HepG2 (cell line): ENCODE measurements around the gene ZNF8. TPM values are rescaled to one million over a fixed set of nuclear protein-coding genes. Genes with fewer than 3 reads are reported as not detected.

Experiments
- HOMEZ ChIP-seq: IDR thresholded peaks from 2 replicates; pipeline ENCODE4 v1.6.1; 2016; ENCODE audit warnings: low read depth
- KLF9 ChIP-seq: IDR thresholded peaks from 2 replicates; pipeline ENCODE4 v1.6.1; 2016; ENCODE audit warnings: low read depth
- SRY ChIP-seq: sonication (generic); formaldehyde crosslinking; IDR thresholded peaks from 2 replicates; pipeline ENCODE4 v1.8.0; 2022; ENCODE audit warnings: mild to moderate bottlenecking, missing genetic modification reagents
- ZBTB33 ChIP-seq: sonication (generic); formaldehyde crosslinking; IDR thresholded peaks from 2 replicates; pipeline ENCODE4 v1.4.0; 2020; ENCODE audit warnings: missing genetic modification reagents
- ZBTB38 ChIP-seq: sonication (generic); formaldehyde crosslinking; IDR thresholded peaks from 2 replicates; pipeline ENCODE4 v1.5.1; 2020; ENCODE audit warnings: mild to moderate bottlenecking, missing genetic modification reagents
- ZNF407 ChIP-seq: sonication (generic); formaldehyde crosslinking; IDR thresholded peaks from one replicate; pipeline ENCODE4 v1.5.1; 2020; ENCODE audit warnings: mild to moderate bottlenecking, missing genetic modification reagents; ENCODE audit errors: not compliant biosample characterization
- ZNF484 ChIP-seq: sonication (generic); formaldehyde crosslinking; IDR thresholded peaks from 2 replicates; pipeline ENCODE4 v1.5.1; 2020; ENCODE audit warnings: mild to moderate bottlenecking, low read depth, missing genetic modification reagents, borderline replicate concordance
- polyA plus RNA-seq, 8 experiments: library from polyadenylated mRNA; depleted of rRNA in 3 of 8; stranded (reverse) in 7 of 8; unstranded in 1 of 8; fragments of >200 nt; fragmentation: Illumina TruSeq in 4 of 8; extraction: Trizol in 4 of 8; gene quantifications; 2 replicates each; pipeline versions ENCODE4 v1.2.1 to v1.2.3, GENCODE V29; 2011 to 2016; ENCODE audit warnings: low read depth in 4 of 8, missing spikeins in 1 of 8, mixed read lengths in 1 of 8; ENCODE audit not compliant: insufficient read depth in 1 of 8
- total RNA-seq, 5 experiments: library from RNA; depleted of rRNA; stranded (reverse); fragments of >200 nt; fragmentation: Illumina TruSeq; extraction: Trizol; gene quantifications; 2 replicates each; pipeline ENCODE4 v1.2.3, GENCODE V29; 2016; ENCODE audit warnings: low read depth in 1 of 5
- TF ChIP-seq, protein P1 (sequence below): sonication (generic); formaldehyde crosslinking; IDR thresholded peaks from 2 replicates; pipeline ENCODE4 v1.4.0; 2020; ENCODE audit warnings: mild to moderate bottlenecking, missing genetic modification reagents, borderline replicate concordance
- TF ChIP-seq, protein P2 (sequence below): sonication (generic); formaldehyde crosslinking; IDR thresholded peaks from 2 replicates; pipeline ENCODE4 v1.4.0; 2020; ENCODE audit warnings: mild to moderate bottlenecking, missing genetic modification reagents

ZNF8 gene
- total and polyA plus RNA-seq, 2 of the 13 experiments (the other 11 are each of a cell fraction or from before 2014, with no cell fraction given), result 3.1 to 3.3 TPM

DNA sequence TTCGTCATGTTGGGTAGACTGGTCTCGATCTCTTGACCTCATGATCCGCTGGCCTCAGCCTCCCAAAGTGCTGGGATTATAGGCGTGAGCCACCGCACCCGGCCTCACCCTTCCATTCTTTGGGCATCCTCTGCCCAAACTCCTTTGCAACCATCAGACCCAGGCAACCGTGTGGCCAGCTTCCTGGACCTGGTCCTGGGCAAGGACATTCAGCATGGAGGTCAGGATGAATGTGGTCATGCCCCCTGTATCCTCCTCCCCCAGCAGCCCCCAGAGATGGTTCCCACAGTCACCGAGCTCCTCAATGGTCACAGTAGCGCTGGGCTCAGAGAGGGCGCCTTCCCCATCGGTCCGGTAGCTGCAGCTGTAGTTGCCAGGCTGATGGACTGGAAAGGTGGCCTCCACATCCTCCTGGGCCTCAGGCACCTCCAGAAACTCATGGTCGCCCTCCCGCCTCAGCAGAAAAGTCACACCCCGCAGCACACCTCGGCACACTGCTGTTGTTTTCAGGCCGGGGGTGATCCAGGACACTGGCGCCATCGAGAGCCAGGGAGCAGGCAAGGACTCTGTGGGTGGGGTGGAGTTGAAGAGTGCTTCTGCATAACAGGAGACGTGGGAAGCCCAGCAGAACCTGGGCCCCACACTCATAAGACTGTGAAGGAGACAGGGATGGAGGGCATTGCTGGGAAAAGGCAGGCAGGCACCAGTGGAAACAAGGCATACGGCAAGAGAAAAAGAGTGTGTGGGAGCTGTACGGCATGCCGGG, 73.4 kb downstream of the ZNF8 start (continued):
- TF ChIP-seq HOMEZ (no peak), ZNF407 (CRISPR knock-in tag) (peak; percentile 28), ZBTB38 (CRISPR knock-in tag) (peak; percentile 40; the same call in 1 of the 2 replicates), ZNF484 (no peak), SRY (CRISPR knock-in tag) (no peak), ZBTB33 (CRISPR knock-in tag) (peak; percentile 80; the same call in 1 of the 2 replicates), KLF9 (CRISPR knock-in tag) (no peak)
- TF ChIP-seq, protein P1, sequence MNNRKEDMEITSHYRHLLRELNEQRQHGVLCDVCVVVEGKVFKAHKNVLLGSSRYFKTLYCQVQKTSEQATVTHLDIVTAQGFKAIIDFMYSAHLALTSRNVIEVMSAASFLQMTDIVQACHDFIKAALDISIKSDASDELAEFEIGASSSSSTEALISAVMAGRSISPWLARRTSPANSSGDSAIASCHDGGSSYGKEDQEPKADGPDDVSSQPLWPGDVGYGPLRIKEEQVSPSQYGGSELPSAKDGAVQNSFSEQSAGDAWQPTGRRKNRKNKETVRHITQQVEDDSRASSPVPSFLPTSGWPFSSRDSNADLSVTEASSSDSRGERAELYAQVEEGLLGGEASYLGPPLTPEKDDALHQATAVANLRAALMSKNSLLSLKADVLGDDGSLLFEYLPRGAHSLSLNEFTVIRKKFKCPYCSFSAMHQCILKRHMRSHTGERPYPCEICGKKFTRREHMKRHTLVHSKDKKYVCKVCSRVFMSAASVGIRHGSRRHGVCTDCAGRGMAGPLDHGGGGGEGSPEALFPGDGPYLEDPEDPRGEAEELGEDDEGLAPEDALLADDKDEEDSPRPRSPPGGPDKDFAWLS, result no peak
- TF ChIP-seq, protein P2, sequence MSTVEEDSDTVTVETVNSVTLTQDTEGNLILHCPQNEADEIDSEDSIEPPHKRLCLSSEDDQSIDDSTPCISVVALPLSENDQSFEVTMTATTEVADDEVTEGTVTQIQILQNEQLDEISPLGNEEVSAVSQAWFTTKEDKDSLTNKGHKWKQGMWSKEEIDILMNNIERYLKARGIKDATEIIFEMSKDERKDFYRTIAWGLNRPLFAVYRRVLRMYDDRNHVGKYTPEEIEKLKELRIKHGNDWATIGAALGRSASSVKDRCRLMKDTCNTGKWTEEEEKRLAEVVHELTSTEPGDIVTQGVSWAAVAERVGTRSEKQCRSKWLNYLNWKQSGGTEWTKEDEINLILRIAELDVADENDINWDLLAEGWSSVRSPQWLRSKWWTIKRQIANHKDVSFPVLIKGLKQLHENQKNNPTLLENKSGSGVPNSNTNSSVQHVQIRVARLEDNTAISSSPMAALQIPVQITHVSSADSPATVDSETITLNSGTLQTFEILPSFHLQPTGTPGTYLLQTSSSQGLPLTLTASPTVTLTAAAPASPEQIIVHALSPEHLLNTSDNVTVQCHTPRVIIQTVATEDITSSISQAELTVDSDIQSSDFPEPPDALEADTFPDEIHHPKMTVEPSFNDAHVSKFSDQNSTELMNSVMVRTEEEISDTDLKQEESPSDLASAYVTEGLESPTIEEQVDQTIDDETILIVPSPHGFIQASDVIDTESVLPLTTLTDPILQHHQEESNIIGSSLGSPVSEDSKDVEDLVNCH (CRISPR knock-in tag), result no peak
